Non-pigmented ciliary epithelial cell (primary cell): Measurements from ENCODE around the gene ALOX5.
"Not testable (repeated sequence)": the region's sequence is repeated elsewhere in the genome, so short reads cannot be mapped to it uniquely, and the experiment has no call there.

Experiments used
- DNase-seq: peaks from one replicate; pipeline ENCODE4 v3.0.0-alpha.2; 2010; ENCODE audit warnings: low read depth

Gene ALOX5

GRCh38 chr10:45407542-45407941, 33.5 kb downstream of the ALOX5 start:
- no peak for DNase-seq

GRCh38 chr10:45408421-45409319, 34.7 kb downstream of the ALOX5 start:
- no peak for DNase-seq

- not testable (repeated sequence) for DNase-seq
Measured at GRCh38 chr10:45409347-45409746, 35.3 kb downstream of the ALOX5 start.

GRCh38 chr10:45409782-45410181, 35.8 kb downstream of the ALOX5 start:
- no peak for DNase-seq

GRCh38 chr10:45410489-45410806, 36.4 kb downstream of the ALOX5 start:
- DNase-seq = no peak

GRCh38 chr10:45410807-45411606, 37.0 kb downstream of the ALOX5 start:
- no peak for DNase-seq

- DNase-seq = no peak
Measured at GRCh38 chr10:45411607-45411940, 37.6 kb downstream of the ALOX5 start.

- DNase-seq = not testable (repeated sequence)
Measured at GRCh38 chr10:45415062-45415461, 41.0 kb downstream of the ALOX5 start.

GRCh38 chr10:45416603-45417002, 42.6 kb downstream of the ALOX5 start:
- DNase-seq = no peak

- DNase-seq = no peak
Measured at GRCh38 chr10:45417746-45418145, 43.7 kb downstream of the ALOX5 start.

- DNase-seq = no peak
Measured at GRCh38 chr10:45418417-45418848, 44.4 kb downstream of the ALOX5 start.

- no peak for DNase-seq
Measured at GRCh38 chr10:45418849-45419675, 45.0 kb downstream of the ALOX5 start.

GRCh38 chr10:45419676-45420025, 45.6 kb downstream of the ALOX5 start:
- DNase-seq = no peak

GRCh38 chr10:45420453-45421192, 46.6 kb downstream of the ALOX5 start:
- DNase-seq = peak; percentile 15

GRCh38 chr10:45421221-45422097, 47.4 kb downstream of the ALOX5 start:
- no peak for DNase-seq

- no peak for DNase-seq
Measured at GRCh38 chr10:45422207-45422865, 48.3 kb downstream of the ALOX5 start.

- DNase-seq = no peak
Measured at GRCh38 chr10:45422866-45423659, 49.0 kb downstream of the ALOX5 start.

- no peak for DNase-seq
Measured at GRCh38 chr10:45423976-45424499, 50.0 kb downstream of the ALOX5 start.
